ENCODE measurements around the gene RNU2-63P.

DNA sequence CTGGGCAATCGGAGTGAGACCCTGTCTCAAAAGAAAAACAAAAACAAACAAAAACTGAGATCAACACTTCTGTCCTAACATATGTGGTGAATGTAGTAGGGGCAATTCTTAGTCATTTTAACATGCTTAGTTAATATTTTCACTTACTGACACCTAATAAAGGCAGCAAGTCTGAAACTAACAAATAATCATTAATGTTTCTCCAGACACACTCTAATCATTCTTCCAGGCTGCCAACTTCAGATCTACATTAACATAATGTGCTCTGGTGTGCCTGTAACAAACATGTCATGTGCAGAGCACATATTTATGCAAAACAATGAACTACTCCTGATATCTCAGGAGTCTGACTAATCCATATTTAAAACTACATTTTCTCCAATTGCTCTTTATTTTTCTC, 33.3 kb upstream of the RNU2-63P start:
- TF ChIP-seq, protein P1, sequence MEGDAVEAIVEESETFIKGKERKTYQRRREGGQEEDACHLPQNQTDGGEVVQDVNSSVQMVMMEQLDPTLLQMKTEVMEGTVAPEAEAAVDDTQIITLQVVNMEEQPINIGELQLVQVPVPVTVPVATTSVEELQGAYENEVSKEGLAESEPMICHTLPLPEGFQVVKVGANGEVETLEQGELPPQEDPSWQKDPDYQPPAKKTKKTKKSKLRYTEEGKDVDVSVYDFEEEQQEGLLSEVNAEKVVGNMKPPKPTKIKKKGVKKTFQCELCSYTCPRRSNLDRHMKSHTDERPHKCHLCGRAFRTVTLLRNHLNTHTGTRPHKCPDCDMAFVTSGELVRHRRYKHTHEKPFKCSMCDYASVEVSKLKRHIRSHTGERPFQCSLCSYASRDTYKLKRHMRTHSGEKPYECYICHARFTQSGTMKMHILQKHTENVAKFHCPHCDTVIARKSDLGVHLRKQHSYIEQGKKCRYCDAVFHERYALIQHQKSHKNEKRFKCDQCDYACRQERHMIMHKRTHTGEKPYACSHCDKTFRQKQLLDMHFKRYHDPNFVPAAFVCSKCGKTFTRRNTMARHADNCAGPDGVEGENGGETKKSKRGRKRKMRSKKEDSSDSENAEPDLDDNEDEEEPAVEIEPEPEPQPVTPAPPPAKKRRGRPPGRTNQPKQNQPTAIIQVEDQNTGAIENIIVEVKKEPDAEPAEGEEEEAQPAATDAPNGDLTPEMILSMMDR (conservative IDR thresholded peaks at IDR 0.05) = no peak
- TF ChIP-seq ZFX (IDR thresholded peaks at IDR 0.05) = no peak

Data from C4-2B (cell line).